Prostate gland (tissue), 2 donors: ENCODE results near the gene SIPA1L2. TPM values are rescaled to one million over a fixed set of nuclear protein-coding genes. Genes with fewer than 3 reads are reported as not detected.

Experiments used
- DNase-seq: peaks from one replicate; pipeline ENCODE4 v3.0.0-alpha.2; 2019; ENCODE audit warnings: low spot score
- H3K27ac ChIP-seq, 2 donors: fragments of 200-600 bp; sonication (generic); 2 replicates each; pipeline ENCODE4 v1.5.1; 2017 to 2019
- H3K27me3 ChIP-seq: fragments of 200-600 bp; sonication (generic); replicated peaks from 2 replicates; pipeline ENCODE4 v1.5.1; 2019; ENCODE audit not compliant: insufficient read depth
- H3K36me3 ChIP-seq, 2 donors: fragments of 200-600 bp; sonication (generic); 1 replicate in 1 of 2; 2 replicates in 1 of 2; pipeline versions ENCODE4 v1.5.1 to v1.8.1; 2017 to 2019
- H3K4me1 ChIP-seq: fragments of 200-600 bp; sonication (generic); replicated peaks from 2 replicates; pipeline ENCODE4 v1.5.1; 2019
- H3K4me3 ChIP-seq, 2 donors: fragments of 200-600 bp; sonication (generic); 2 replicates each; pipeline ENCODE4 v1.5.1; 2017 to 2019
- H3K9me3 ChIP-seq: fragments of 200-600 bp; sonication (generic); 2 replicates; pipeline ENCODE4 v1.5.1; 2017
- POLR2A ChIP-seq: fragments of 450-650 bp; IDR thresholded peaks from one replicate; pipeline ENCODE4 v1.6.1; 2016; ENCODE audit warnings: antibody characterized with exemption, mild to moderate bottlenecking
- POLR2AphosphoS5 ChIP-seq: sonication (generic); formaldehyde crosslinking; IDR thresholded peaks from one replicate; pipeline ENCODE4 v1.6.1; 2017; ENCODE audit warnings: antibody characterized with exemption
- WGBS: methylation state at CpG from one replicate; pipeline ENCODE4 v1.1.5; 2018; 5-methylcytosine and 5-hydroxymethylcytosine counted together
- intact Hi-C: fragments of 100-400 bp; cut with DNase I; formaldehyde crosslinking; loops from one replicate; pipeline ENCODE4 v1.14.2; 2022
- total RNA-seq, 2 donors: library from RNA; depleted of rRNA; stranded (reverse); fragments of >200 nt; gene quantifications; one replicate each; pipeline ENCODE4 v1.1.0, GENCODE V29; 2016
- TF ChIP-seq, protein P1 (sequence below), 4 experiments: fragments of 200-600 bp in 2 of 4; fragments of 450-650 bp in 2 of 4; sonication (generic) in 2 of 4; IDR thresholded peaks; 1 replicate in 3 of 4; 2 replicates in 1 of 4; pipeline ENCODE4 v1.5.1; 2016 to 2019; ENCODE audit warnings: antibody characterized with exemption in 4 of 4, mild to moderate bottlenecking in 2 of 4, moderate library complexity in 2 of 4

Gene SIPA1L2
- total RNA-seq, 2 donors from 2014 or later: 8.1 to 31.5 TPM

DNA sequence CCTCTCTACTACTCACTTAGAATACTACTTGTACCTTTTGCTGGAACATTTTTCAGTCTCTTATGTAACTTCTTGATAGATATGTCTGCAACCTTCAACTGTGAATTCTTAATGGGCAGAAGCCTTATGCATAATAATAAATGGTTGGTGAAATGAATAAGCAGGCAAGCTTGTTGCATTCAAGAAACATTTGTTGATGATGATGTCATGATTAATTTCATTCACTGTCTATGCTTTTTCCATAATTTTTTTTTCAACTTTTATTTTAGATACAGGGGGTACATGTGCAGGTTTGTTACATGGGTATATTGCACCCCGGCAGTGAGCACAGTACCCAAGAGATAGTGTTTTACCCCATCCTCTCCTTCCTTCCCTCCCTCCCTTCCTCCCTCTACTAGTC, 48.0 kb downstream of the SIPA1L2 start:
- Histone ChIP-seq H3K27ac (no peak overlapping the region), H3K4me3 (no peak overlapping the region), H3K27me3 (no peaks in the 10 kb centered on the region), H3K36me3 (no peaks in the 10 kb centered on the region), H3K4me1 (no peaks in the 10 kb centered on the region), H3K9me3 (no peaks in the 10 kb centered on the region)
- no peak for TF ChIP-seq POLR2A
- TF ChIP-seq, protein P1, sequence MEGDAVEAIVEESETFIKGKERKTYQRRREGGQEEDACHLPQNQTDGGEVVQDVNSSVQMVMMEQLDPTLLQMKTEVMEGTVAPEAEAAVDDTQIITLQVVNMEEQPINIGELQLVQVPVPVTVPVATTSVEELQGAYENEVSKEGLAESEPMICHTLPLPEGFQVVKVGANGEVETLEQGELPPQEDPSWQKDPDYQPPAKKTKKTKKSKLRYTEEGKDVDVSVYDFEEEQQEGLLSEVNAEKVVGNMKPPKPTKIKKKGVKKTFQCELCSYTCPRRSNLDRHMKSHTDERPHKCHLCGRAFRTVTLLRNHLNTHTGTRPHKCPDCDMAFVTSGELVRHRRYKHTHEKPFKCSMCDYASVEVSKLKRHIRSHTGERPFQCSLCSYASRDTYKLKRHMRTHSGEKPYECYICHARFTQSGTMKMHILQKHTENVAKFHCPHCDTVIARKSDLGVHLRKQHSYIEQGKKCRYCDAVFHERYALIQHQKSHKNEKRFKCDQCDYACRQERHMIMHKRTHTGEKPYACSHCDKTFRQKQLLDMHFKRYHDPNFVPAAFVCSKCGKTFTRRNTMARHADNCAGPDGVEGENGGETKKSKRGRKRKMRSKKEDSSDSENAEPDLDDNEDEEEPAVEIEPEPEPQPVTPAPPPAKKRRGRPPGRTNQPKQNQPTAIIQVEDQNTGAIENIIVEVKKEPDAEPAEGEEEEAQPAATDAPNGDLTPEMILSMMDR (IDR thresholded peaks at IDR 0.05): no peak
- no peak for TF ChIP-seq POLR2AphosphoS5
- DNase-seq: no peak
- intact Hi-C loops: no loop called here
- 100% methylated on average over 1 of the region's 1 CpG for WGBS

Other genes with a start within 250 kb of the SIPA1L2 start
- gene MAP10, start 175.3 kb upstream of the SIPA1L2 start, total RNA-seq: 1 to 10 TPM in 1 of 2 donors, under 1 TPM in 1; 0.82 to 6.2 TPM